Heart left ventricle (tissue), 16 donors: ENCODE data around the gene MTM1. TPM values are rescaled to one million over a fixed set of nuclear protein-coding genes. Genes with fewer than 3 reads are reported as not detected.

Experiments used
- ATAC-seq, 4 donors: fragments of 200-7000 bp; cut with Tn5 transposase; one replicate each; pipeline ENCODE4 v1.9.1; 2020 to 2022; ENCODE audit warnings: moderate library complexity in 4 of 4, mild to moderate bottlenecking in 3 of 4, moderate number of reproducible peaks in 1 of 4
- DNase-seq, 5 donors: peaks; one replicate each; pipeline ENCODE4 v3.0.0-alpha.2; 2020
- H3K27ac ChIP-seq, 12 donors: fragments of 200-600 bp; sonication (generic) in 4 of 12; one replicate each; pipeline versions ENCODE4 v1.5.0 to v1.8.0; 2016 to 2022; ENCODE audit warnings: mild to moderate bottlenecking in 2 of 12
- H3K27me3 ChIP-seq, 9 donors: fragments of 200-600 bp; sonication (generic) in 2 of 9; one replicate each; pipeline versions ENCODE4 v1.5.1 to v1.8.0; 2016 to 2022; ENCODE audit warnings: mild to moderate bottlenecking in 3 of 9
- H3K36me3 ChIP-seq, 9 donors: fragments of 200-600 bp; sonication (generic) in 2 of 9; one replicate each; pipeline versions ENCODE4 v1.5.0 to v1.8.0; 2018 to 2022; ENCODE audit warnings: mild to moderate bottlenecking in 2 of 9
- H3K4me1 ChIP-seq, 12 donors: fragments of 200-600 bp; sonication (generic) in 4 of 12; one replicate each; pipeline versions ENCODE4 v1.5.0 to v1.8.0; 2016 to 2022; ENCODE audit warnings: mild to moderate bottlenecking in 3 of 12
- H3K4me3 ChIP-seq, 12 donors: fragments of 200-600 bp; sonication (generic) in 4 of 12; one replicate each; pipeline versions ENCODE4 v1.5.0 to v1.8.0; 2017 to 2022; ENCODE audit warnings: mild to moderate bottlenecking in 9 of 12, moderate library complexity in 4 of 12
- H3K9me3 ChIP-seq, 12 donors: fragments of 200-600 bp; sonication (generic) in 4 of 12; one replicate each; pipeline versions ENCODE4 v1.5.0 to v1.8.0; 2016 to 2022; ENCODE audit warnings: mild to moderate bottlenecking in 1 of 12
- CTCF ChIP-seq, 12 donors: fragments of 200-600 bp; sonication (generic) in 4 of 12; IDR thresholded peaks; one replicate each; pipeline versions ENCODE4 v1.5.0 to v1.8.0; 2018 to 2022; ENCODE audit warnings: antibody characterized with exemption in 12 of 12, mild to moderate bottlenecking in 5 of 12
- POLR2A ChIP-seq, 2 donors: fragments of 450-650 bp; IDR thresholded peaks; one replicate each; pipeline ENCODE4 v1.6.1; 2017; ENCODE audit warnings: antibody characterized with exemption in 2 of 2, mild to moderate bottlenecking in 2 of 2, moderate library complexity in 2 of 2
- WGBS, 4 donors: extraction: QIAGEN DNeasy Blood & Tissue Kit in 2 of 4; methylation state at CpG; one replicate each; pipeline versions ENCODE4 v1.1.5 to v1.1.7; 2013 to 2018; 5-methylcytosine and 5-hydroxymethylcytosine counted together
- intact Hi-C, 10 donors: fragments of 100-400 bp; cut with DNase I; formaldehyde crosslinking; loops; one replicate each; pipeline versions ENCODE4 v1.11.1 to v1.14.2; 2022
- polyA plus RNA-seq, 2 donors: library from polyadenylated mRNA; stranded (reverse); fragments of 200-250 nt; gene quantifications; one replicate each; pipeline ENCODE4 v1.2.3, GENCODE V29; 2013
- total RNA-seq, 9 donors: library from RNA; depleted of rRNA in 2 of 9; stranded (reverse); fragments of >200 nt in 2 of 9; fragmentation: NEBNext Ultra II Directional in 3 of 9; extraction: Animal tissue kit (Norgen Biotek cat#: 25700) in 3 of 9; gene quantifications; one replicate each; pipeline versions ENCODE4 v1.1.0 to v1.2.4, GENCODE V29; 2016 to 2023
- donor health status: ischemic (EF 13 %, LVEDD 7.1; RV severe dilation, severe dysfunction).
- donor health status: healthy with polysubstance abuse.
- donor health status: DM: no; HTN: yes; CAD: no.
- donor health status: DM: no; HTN: no; CAD: no.
- donor health status: ischemic (EF 25% LVEDD 6.9; RV normal size, moderate dysfunction).
- donor health status: ischemic (EF 25% LVEDD 5.7; RV mildly dilated, moderate dysfunction).
- donor health status: healthy.
- donor health status: DM: yes; HTN: yes; CAD: no.
- donor health status: ischemic (EF 35%, LVEDD 5.7; RV mildly dilated, moderate dysfunction).
- donor health status: nonischemic (EF 11% LVEDD 7.7; RV severe dilation, severe dysfunction).
- donor health status: DM: yes; HTN: yes; CAD: no.
- donor health status: PGD.
- donor health status: ischemic (EF 29% LVEDD 5.4; RV normal size, mild dysfunction).
- donor health status: nonischemic (EF 23%, LVEDD 6.1; RV moderate dilation, normal function).

MTM1 gene
- total and polyA plus RNA-seq, 11 donors, result 2.2 to 18.9 (median 10.1) TPM

GRCh38 chrX:150575419-150575814, 7.0 kb downstream of the MTM1 start:
- H3K36me3 ChIP-seq, result no peaks in the 10 kb centered on the region
- 73 to 92% (median 87%) methylated on average over 5 of the region's 5 CpGs for WGBS, 4 donors
- DNase-seq (no peak), ATAC-seq (no peak)
- TF ChIP-seq POLR2A (IDR thresholded peaks at IDR 0.05), result no peak
- TF ChIP-seq CTCF (IDR thresholded peaks at IDR 0.05), result no peak
- peak overlapping the region in 1 of 12 donors; percentile 54 for H3K27ac ChIP-seq
- peak overlapping the region in 1 of 12 donors; percentile 25 for H3K4me3 ChIP-seq
- H3K9me3 ChIP-seq, result peaks cover 0 to 6% (median 0%) of the 10 kb centered on the region in 12 donors
- H3K4me1 ChIP-seq, result peaks cover 0 to 54% (median 8%) of the 10 kb centered on the region in 12 donors
- intact Hi-C loops, result loop anchor here in 5 of 10 donors (10.0 kb wide), 3 partner anchors 71 to 621 kb away; partner anchors contain the start of gene MAMLD1 (in 1 of the 5)
- no peaks in the 10 kb centered on the region for H3K27me3 ChIP-seq

GRCh38 chrX:150577174-150577573, 8.8 kb downstream of the MTM1 start:
- Histone ChIP-seq H3K27ac (no peak overlapping the region), H3K9me3 (peaks cover 0 to 6% (median 0%) of the 10 kb centered on the region in 12 donors), H3K27me3 (no peaks in the 10 kb centered on the region), H3K4me1 (peaks cover 0 to 46% (median 6%) of the 10 kb centered on the region in 12 donors), H3K36me3 (no peaks in the 10 kb centered on the region), H3K4me3 (no peak overlapping the region)
- no peak for DNase-seq
- TF ChIP-seq CTCF (IDR thresholded peaks at IDR 0.05) (no peak), POLR2A (IDR thresholded peaks at IDR 0.05) (no peak)
- intact Hi-C loops, result loop anchor here in 5 of 10 donors (10.0 kb wide), 3 partner anchors 72 to 622 kb away; partner anchors contain the start of gene MAMLD1 (in 1 of the 5)
- WGBS, 4 donors, result 47 to 100% (median 83%) methylated on average over 1 of the region's 1 CpG
- no peak for ATAC-seq

- TF ChIP-seq CTCF (IDR thresholded peaks at IDR 0.05), result no peak
- no peak for TF ChIP-seq POLR2A (IDR thresholded peaks at IDR 0.05)
- DNase-seq, result no peak
- intact Hi-C loops, result loop anchor here in 2 of 10 donors (10.0 kb wide), 1 partner anchor 216 kb away; the partner anchor contains the start of gene MAMLD1 (in 2 of the 2)
Measured at GRCh38 chrX:150581093-150581775, 12.8 kb downstream of the MTM1 start.

GRCh38 chrX:150582338-150582948, 14.0 kb downstream of the MTM1 start:
- DNase-seq (no peak), ATAC-seq (no peak)
- no peaks in the 10 kb centered on the region for H3K36me3 ChIP-seq
- no peak overlapping the region for H3K27ac ChIP-seq
- H3K4me1 ChIP-seq, result peaks cover 0 to 13% (median 0%) of the 10 kb centered on the region in 12 donors
- TF ChIP-seq CTCF (IDR thresholded peaks at IDR 0.05) (no peak), POLR2A (IDR thresholded peaks at IDR 0.05) (no peak)
- no peak overlapping the region for H3K4me3 ChIP-seq
- H3K27me3 ChIP-seq, result no peaks in the 10 kb centered on the region
- intact Hi-C loops, result loop anchor here in 2 of 10 donors (10.0 kb wide), 1 partner anchor 218 kb away; the partner anchor contains the start of gene MAMLD1 (in 2 of the 2)
- H3K9me3 ChIP-seq, result peaks cover 0 to 6% (median 0%) of the 10 kb centered on the region in 12 donors

More at GRCh38 chrX:150581093-150581775, 12.8 kb downstream of the MTM1 start:
- H3K36me3 ChIP-seq, result no peaks in the 10 kb centered on the region
- peaks cover 0 to 13% (median 0%) of the 10 kb centered on the region in 12 donors for H3K4me1 ChIP-seq
- peaks cover 0 to 6% (median 0%) of the 10 kb centered on the region in 12 donors for H3K9me3 ChIP-seq
- H3K27me3 ChIP-seq, result no peaks in the 10 kb centered on the region
- no peak overlapping the region for H3K4me3 ChIP-seq
- H3K27ac ChIP-seq, result no peak overlapping the region
- no peak for ATAC-seq
- 63 to 76% (median 73%) methylated on average over 4 of the region's 4 CpGs for WGBS, 4 donors
